NB4 (cell line): ENCODE results near the gene PDGFD.

ENCODE experiments used
- CTCF ChIP-seq: IDR thresholded peaks from one replicate; pipeline ENCODE4 v1.5.1; 2012; ENCODE audit warnings: low read depth, low read length
- MYC ChIP-seq: IDR thresholded peaks from 2 replicates; pipeline ENCODE4 v1.6.1; 2011; ENCODE audit warnings: low read depth, low read length
- POLR2A ChIP-seq: IDR thresholded peaks from 2 replicates; pipeline ENCODE4 v1.6.1; 2011; ENCODE audit warnings: mild to moderate bottlenecking; ENCODE audit not compliant: insufficient read length; ENCODE audit errors: extremely low read depth
- TF ChIP-seq, protein P1 (sequence below): IDR thresholded peaks from 2 replicates; pipeline ENCODE4 v1.6.1; 2011; ENCODE audit warnings: low read depth, low read length

DNA sequence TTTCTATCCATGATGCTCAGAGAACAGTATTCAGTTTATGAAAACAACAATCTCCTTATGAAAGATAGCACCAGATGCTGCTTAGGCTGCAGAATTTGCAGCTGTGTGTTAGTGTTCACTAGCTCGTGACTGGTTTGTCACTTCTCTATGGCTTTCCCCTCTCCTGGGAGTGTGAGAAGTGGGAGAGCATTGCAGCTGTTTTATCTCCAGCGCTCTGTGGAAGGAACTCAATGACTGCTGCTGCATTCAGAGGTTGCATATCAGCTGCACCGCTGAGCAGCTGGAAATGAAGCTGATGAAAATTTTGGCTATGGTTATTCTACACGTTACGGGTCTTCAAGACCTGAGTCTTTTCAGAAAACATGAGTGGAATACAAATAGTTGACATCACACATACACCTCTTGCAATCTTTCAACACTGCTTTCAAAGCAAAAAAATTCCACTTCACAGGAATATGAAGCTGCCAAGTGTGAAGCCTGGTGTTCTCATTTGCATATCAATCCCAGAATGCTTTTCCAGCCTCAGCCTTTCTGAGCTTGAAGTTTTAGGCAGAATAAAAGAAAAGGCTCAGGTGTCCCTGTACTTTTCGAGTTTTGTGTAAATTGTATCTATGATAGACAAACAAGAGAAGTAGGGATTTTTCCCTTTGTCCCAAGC lies 276.8 kb downstream of the PDGFD start:
- TF ChIP-seq CTCF (no peak), POLR2A (no peak), MYC (no peak)
- TF ChIP-seq, protein P1, sequence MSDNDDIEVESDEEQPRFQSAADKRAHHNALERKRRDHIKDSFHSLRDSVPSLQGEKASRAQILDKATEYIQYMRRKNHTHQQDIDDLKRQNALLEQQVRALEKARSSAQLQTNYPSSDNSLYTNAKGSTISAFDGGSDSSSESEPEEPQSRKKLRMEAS: no peak
